Mucosa of rectum (tissue), 2 donors: ENCODE data around the gene RAX2.

Source experiments
- H3K27ac ChIP-seq, 2 donors: one replicate each; pipeline ENCODE4 v1.7.0; 2013; ENCODE audit warnings: inconsistent platforms in 2 of 2, low read depth in 2 of 2, low read length in 2 of 2
- H3K27me3 ChIP-seq, 2 donors: one replicate each; pipeline ENCODE4 v1.7.0; 2013; ENCODE audit warnings: low read length in 2 of 2; ENCODE audit not compliant: control insufficient read depth in 2 of 2, insufficient read depth in 2 of 2
- H3K36me3 ChIP-seq, 2 donors: one replicate each; pipeline ENCODE4 v1.7.0; 2013; ENCODE audit warnings: low read length in 2 of 2; ENCODE audit not compliant: control insufficient read depth in 2 of 2, insufficient read depth in 2 of 2
- H3K4me1 ChIP-seq, 2 donors: one replicate each; pipeline ENCODE4 v1.7.0; 2013; ENCODE audit warnings: low read length in 2 of 2, mild to moderate bottlenecking in 1 of 2; ENCODE audit not compliant: control insufficient read depth in 2 of 2, insufficient read depth in 2 of 2
- H3K4me3 ChIP-seq, 2 donors: one replicate each; pipeline ENCODE4 v1.7.0; 2013; ENCODE audit warnings: low read length in 2 of 2
- H3K9ac ChIP-seq, 2 donors: one replicate each; pipeline ENCODE4 v1.7.0; 2013; ENCODE audit warnings: low read length in 2 of 2, low read depth in 1 of 2, mild to moderate bottlenecking in 1 of 2
- H3K9me3 ChIP-seq, 2 donors: one replicate each; pipeline ENCODE4 v1.7.0; 2013; ENCODE audit warnings: low read length in 2 of 2; ENCODE audit not compliant: control insufficient read depth in 2 of 2
- donor health status: healthy.
- donor health status: Normal muscosa, but diverticular disease.

RAX2 gene

GRCh38 chr19:3810708-3811355 is 38.8 kb upstream of the RAX2 start:
- no peaks in the 10 kb centered on the region for H3K4me1 ChIP-seq
- no peak overlapping the region for H3K9ac ChIP-seq
- no peaks in the 10 kb centered on the region for H3K9me3 ChIP-seq
- no peak overlapping the region for H3K27ac ChIP-seq
- no peak overlapping the region for H3K4me3 ChIP-seq
- no peaks in the 10 kb centered on the region for H3K27me3 ChIP-seq
- no peaks in the 10 kb centered on the region for H3K36me3 ChIP-seq

- no peak overlapping the region for H3K27ac ChIP-seq
Observed at GRCh38 chr19:3809881-3810707, 38.1 kb upstream of the RAX2 start.

GRCh38 chr19:3808420-3809143 is 36.6 kb upstream of the RAX2 start:
- H3K4me1 ChIP-seq, result no peaks in the 10 kb centered on the region
- H3K9me3 ChIP-seq, result no peaks in the 10 kb centered on the region
- no peak overlapping the region for H3K27ac ChIP-seq
- H3K27me3 ChIP-seq, result no peaks in the 10 kb centered on the region
- H3K9ac ChIP-seq, result no peak overlapping the region
- H3K4me3 ChIP-seq, result no peak overlapping the region
- H3K36me3 ChIP-seq, result no peaks in the 10 kb centered on the region

More at GRCh38 chr19:3809881-3810707, 38.1 kb upstream of the RAX2 start:
- H3K27me3 ChIP-seq, result no peaks in the 10 kb centered on the region
- no peaks in the 10 kb centered on the region for H3K4me1 ChIP-seq
- no peak overlapping the region for H3K9ac ChIP-seq
- no peaks in the 10 kb centered on the region for H3K36me3 ChIP-seq
- H3K9me3 ChIP-seq, result no peaks in the 10 kb centered on the region
- H3K4me3 ChIP-seq, result no peak overlapping the region

DNA sequence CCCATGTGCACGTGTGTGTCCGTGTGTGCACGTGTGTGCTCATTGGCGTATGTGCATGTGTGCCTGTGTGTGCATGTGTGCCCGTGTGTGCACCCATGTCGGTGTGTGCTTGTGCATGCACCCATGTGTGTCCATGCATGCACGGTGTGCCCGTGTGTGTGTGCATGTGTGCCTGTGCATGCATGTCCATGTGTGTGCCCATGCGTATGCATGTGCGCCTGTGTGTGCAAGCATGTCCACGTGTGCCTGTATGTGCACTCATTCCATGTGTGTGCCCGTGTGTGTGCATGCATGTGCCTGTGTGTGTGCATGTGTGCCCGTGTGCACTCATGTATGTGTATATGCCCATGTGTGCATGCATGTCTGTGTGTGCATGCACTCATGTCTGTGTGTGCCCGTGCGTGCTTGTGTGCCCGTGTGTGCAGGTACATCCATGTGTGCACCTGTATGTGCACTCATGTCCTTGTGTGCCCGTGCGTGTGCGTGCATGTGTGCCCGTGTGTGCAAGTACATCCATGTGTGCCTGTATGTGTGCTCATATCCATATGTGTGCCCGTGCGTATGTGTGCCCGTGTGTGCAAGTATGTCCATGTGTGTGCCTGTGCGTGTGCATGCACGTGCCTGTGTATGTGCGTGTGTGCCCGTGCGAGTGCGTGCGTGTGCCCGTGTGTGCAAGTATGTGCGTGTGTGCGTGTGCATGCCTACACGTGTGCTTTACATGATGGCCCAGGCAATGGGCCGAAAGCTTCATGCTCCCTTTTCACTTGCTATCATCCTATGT is 35.7 kb upstream of the RAX2 start:
- Histone ChIP-seq H3K9ac (no peak overlapping the region), H3K27ac (no peak overlapping the region), H3K36me3 (no peaks in the 10 kb centered on the region), H3K4me1 (no peaks in the 10 kb centered on the region), H3K4me3 (no peak overlapping the region), H3K9me3 (no peaks in the 10 kb centered on the region), H3K27me3 (no peaks in the 10 kb centered on the region)

- Histone ChIP-seq H3K4me3 (no peak overlapping the region), H3K9ac (no peak overlapping the region), H3K27ac (no peak overlapping the region), H3K9me3 (no peaks in the 10 kb centered on the region), H3K4me1 (no peaks in the 10 kb centered on the region), H3K36me3 (no peaks in the 10 kb centered on the region), H3K27me3 (peaks cover 0 to 3% of the 10 kb centered on the region in 2 donors)
Observed at GRCh38 chr19:3807131-3807480, 35.1 kb upstream of the RAX2 start.

- Histone ChIP-seq H3K9ac (no peak overlapping the region), H3K36me3 (no peaks in the 10 kb centered on the region), H3K27ac (no peak overlapping the region), H3K4me3 (no peak overlapping the region), H3K4me1 (peaks cover 0 to 2% of the 10 kb centered on the region in 2 donors), H3K9me3 (no peaks in the 10 kb centered on the region), H3K27me3 (peaks cover 10% of the 10 kb centered on the region in 2 donors)
Observed at GRCh38 chr19:3805859-3806258, 33.8 kb upstream of the RAX2 start.

DNA sequence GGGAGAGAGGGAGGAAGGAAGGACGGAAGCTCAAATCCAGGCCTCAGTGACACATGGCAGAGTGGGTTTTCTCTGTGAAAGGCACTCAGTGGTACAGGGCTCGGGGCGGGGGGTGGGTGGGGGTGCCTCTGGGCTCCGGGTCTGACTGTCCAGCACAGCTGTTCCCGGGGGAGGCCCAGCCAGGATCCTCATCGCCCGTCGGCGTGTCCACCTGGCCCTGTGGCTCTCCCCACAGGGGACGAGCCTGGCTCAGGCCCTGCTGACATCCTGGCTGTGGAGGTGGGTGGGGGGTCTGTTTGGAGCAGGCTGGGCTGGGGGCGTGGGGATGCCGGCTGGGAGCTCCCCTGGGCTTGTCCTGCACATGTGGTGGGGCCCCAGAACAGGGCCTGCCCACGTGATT is 32.4 kb upstream of the RAX2 start:
- H3K27ac ChIP-seq, result no peak overlapping the region
- peaks cover 10% of the 10 kb centered on the region in 2 donors for H3K27me3 ChIP-seq
- no peaks in the 10 kb centered on the region for H3K36me3 ChIP-seq
- no peak overlapping the region for H3K9ac ChIP-seq
- peaks cover 0 to 2% of the 10 kb centered on the region in 2 donors for H3K4me1 ChIP-seq
- no peak overlapping the region for H3K4me3 ChIP-seq
- H3K9me3 ChIP-seq, result no peaks in the 10 kb centered on the region

GRCh38 chr19:3803986-3804385 is 32.0 kb upstream of the RAX2 start:
- no peak overlapping the region for H3K27ac ChIP-seq
- no peak overlapping the region for H3K4me3 ChIP-seq
- H3K4me1 ChIP-seq, result peaks cover 0 to 2% of the 10 kb centered on the region in 2 donors
- no peaks in the 10 kb centered on the region for H3K36me3 ChIP-seq
- H3K9me3 ChIP-seq, result no peaks in the 10 kb centered on the region
- H3K9ac ChIP-seq, result no peak overlapping the region
- peaks cover 10% of the 10 kb centered on the region in 2 donors for H3K27me3 ChIP-seq

DNA sequence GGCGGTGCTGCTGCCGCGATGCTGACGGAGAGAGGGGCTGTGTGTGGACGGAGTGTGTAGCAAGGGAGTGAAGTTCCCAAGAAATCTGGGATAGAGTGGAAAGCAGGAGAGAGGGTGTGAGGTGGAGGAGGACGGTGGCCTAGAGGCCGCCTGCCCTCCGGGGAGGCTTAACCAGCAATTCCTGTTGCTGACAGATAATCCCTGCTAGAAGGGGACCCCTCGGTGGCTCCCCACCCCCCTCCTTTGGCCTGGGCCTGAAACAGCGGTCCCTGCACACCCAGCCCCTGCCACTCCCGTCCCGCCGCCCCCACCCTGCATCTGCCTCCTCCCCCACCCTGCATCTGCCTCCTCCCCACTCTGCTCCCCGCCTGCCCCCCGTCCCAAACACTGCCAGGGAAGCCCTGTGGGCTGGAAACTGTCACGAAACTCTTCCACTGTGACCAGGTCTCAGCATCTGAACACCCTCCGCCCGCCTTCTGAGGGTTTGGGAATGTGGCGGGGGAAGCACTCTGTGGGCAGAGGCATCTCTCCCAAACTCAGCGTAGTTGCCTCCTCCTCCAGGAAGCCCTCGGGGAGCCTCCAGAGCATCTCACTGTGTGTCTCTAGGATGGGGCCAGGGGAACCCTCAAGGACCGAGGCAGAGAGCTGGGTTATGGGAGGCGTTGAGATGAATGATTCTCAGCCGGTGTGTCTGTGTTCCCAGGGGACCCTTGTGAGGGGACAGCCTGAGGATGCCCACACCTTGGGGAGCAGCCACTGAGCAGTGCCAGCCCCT is 31.3 kb upstream of the RAX2 start:
- no peak overlapping the region for H3K9ac ChIP-seq
- H3K36me3 ChIP-seq, result no peaks in the 10 kb centered on the region
- H3K27ac ChIP-seq, result no peak overlapping the region
- no peaks in the 10 kb centered on the region for H3K9me3 ChIP-seq
- peaks cover 10% of the 10 kb centered on the region in 2 donors for H3K27me3 ChIP-seq
- H3K4me3 ChIP-seq, result no peak overlapping the region
- H3K4me1 ChIP-seq, result peaks cover 0 to 2% of the 10 kb centered on the region in 2 donors
